Activated naive CD4-positive, alpha-beta T cell treated with anti-CD3 and anti-CD28 coated beads, Interleukin-2, amount 50 U/mL, for 24 hours (primary cell): ENCODE data around the gene FBXL14.
"Not testable (repeated sequence)": the region's sequence is repeated elsewhere in the genome, so short reads cannot be mapped to it uniquely, and the experiment has no call there.

Experiments used
- H3K27ac Mint-ChIP-seq: one replicate; pipeline ENCODE4 v1.8.0; 2021; ENCODE audit warnings: mild to moderate bottlenecking, mixed read lengths
- H3K27me3 Mint-ChIP-seq: one replicate; pipeline ENCODE4 v1.8.0; 2021; ENCODE audit warnings: mixed read lengths
- H3K36me3 Mint-ChIP-seq: one replicate; pipeline ENCODE4 v1.8.0; 2021; ENCODE audit warnings: mixed read lengths
- H3K4me1 Mint-ChIP-seq: one replicate; pipeline ENCODE4 v1.8.0; 2021; ENCODE audit warnings: mixed read lengths
- H3K4me3 Mint-ChIP-seq: one replicate; pipeline ENCODE4 v1.8.0; 2021; ENCODE audit warnings: mild to moderate bottlenecking, mixed read lengths
- H3K9me3 Mint-ChIP-seq: one replicate; pipeline ENCODE4 v1.8.0; 2021; ENCODE audit warnings: mixed read lengths

Gene FBXL14

DNA sequence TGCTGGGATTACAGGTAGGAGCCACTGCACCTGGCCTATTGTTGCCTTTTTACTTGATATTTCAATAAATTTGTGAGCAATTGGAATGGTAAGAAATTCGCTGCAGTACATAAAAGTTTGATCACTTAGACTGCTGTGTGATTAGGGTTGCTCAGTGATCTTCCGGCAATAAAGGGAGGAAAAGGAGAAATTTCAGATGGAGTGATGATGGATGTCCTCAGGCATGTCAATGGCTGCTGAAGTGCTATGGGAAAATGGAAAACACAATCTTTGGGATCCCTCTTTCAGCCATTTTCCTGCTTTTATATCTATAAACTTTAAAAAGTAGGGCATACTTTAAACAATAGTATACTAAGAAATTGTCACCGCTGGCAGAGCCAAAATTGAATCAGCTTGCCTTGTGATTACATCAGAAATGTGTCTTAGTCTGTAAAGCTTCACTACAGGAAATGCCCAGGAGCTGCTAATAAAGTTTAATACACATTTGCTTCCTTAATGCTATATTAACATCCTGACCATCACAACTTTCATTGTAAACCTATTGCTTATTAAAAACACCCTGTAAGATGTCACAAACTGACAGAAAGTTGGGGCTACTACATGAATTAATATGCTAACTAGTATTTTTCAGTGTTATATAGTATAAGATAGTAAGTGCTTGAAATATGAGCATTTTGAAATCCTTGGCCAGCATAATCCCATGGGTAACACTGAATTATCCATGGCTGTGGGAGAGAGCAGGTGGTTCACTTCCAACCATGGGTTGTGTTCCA, 13.7 kb upstream of the FBXL14 start:
- Mint-ChIP-seq H3K4me1 (peaks cover 33% of the 10 kb centered on the region), H3K4me3 (no peak overlapping the region), H3K9me3 (no peaks in the 10 kb centered on the region), H3K27ac (no peak overlapping the region), H3K27me3 (no peaks in the 10 kb centered on the region), H3K36me3 (no peaks in the 10 kb centered on the region)

DNA sequence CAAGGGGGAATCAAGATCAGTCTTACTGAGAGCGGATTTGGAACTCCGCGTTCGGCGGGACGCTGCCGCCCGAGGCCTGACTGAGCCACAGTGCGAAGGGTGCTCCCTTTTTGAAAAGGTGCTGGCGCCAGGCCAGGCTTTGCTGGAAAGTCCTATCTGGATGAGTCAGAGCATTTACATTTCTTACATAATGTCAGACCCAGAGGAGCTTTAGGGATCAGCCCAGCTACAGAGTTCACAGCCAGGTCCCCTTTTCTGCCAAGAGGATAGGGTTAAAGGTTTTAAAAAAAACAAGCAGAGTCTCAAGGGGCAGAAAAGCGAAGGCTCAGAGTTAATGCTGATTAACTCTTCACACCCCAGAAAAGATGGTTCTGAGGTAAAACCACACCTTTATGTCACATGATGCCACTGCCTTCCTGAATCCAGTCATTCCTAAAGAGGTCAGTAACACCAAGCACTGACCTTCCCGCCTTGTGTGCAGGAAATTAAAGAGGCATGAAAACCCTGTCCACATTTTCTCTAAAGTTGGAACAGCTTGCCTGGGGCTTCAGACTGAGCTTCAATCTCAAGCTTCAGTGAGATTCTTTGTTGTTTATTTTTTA, 11.7 kb upstream of the FBXL14 start:
- H3K9me3 Mint-ChIP-seq: no peaks in the 10 kb centered on the region
- H3K27ac Mint-ChIP-seq: no peak overlapping the region
- peak overlapping the region; percentile 92 for H3K4me3 Mint-ChIP-seq

DNA sequence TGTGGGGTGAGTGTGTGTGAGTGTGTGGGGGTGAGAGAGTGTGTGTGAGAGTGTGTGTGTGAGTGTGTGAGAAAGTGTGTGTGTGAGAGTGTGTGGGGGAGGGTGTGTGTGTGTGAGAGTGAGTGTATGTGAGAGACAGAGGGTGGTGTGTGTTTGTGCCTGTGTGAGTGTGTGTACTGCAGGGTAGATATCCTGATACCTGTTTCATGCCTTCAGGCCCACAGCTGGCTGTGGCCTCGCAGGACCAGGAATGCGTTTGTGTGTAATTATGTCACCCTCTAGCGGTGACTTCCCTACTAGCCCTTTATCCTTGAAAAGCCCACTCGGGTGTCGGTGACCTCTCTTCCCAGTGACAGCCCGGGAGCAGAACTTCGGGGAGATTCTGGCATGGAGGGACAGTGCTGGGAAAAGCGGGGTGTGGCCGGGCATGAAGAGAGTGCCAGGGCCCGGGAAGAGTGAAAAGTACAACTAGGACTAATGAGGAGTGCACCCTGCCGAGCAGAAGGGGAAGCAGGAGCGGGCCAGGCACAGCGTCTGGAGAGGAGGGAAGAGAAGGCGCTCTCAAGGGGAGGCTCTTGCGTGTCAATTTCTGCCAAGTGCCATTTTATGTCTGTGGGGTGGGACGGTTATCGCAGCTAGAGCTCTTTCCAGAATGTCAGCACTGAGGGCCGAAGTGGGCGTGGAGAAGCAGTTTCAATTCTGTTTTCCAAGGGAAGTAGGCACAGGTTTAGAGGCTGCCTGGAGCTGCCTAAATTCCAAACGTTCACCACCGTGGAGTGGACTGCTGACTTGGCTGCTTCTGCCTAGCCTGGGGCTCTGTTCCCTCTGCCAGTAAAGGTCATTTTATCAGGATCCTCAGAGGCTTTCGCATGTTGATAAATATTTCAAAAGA, 11.0 kb upstream of the FBXL14 start:
- Mint-ChIP-seq H3K4me1 (peaks cover 60% of the 10 kb centered on the region), H3K27ac (peak overlapping the region; percentile 91)

More for the DNA sequence above, 11.7 kb upstream of the FBXL14 start:
- Mint-ChIP-seq H3K4me1 (peaks cover 53% of the 10 kb centered on the region), H3K27me3 (no peaks in the 10 kb centered on the region), H3K36me3 (no peaks in the 10 kb centered on the region)

DNA sequence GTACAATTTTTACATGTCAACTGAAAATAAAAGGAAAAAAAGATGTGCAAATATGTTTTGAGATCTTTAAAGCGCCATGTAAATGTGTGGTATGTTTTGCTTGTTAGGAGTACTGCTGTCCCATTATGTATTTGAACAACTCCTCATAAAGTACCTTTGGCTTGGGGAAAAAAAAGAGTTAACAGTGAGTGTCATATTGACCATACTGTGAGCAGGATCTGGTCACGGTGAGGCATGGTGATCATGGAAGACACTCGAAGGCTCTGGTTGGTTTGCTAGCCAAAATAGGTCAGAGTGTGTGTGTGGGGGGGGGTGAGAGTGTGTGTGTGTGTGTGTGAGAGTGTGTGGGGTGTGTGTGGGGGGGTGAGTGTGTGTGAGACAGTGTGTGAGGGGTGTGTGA, 10.1 kb upstream of the FBXL14 start:
- no peaks in the 10 kb centered on the region for H3K27me3 Mint-ChIP-seq
- no peaks in the 10 kb centered on the region for H3K9me3 Mint-ChIP-seq
- H3K4me1 Mint-ChIP-seq: peaks cover 60% of the 10 kb centered on the region
- peak overlapping the region; percentile 74 for H3K27ac Mint-ChIP-seq
- H3K4me3 Mint-ChIP-seq: peak overlapping the region; percentile 56
- H3K36me3 Mint-ChIP-seq: no peaks in the 10 kb centered on the region

More for the DNA sequence above, 11.0 kb upstream of the FBXL14 start:
- Mint-ChIP-seq H3K9me3 (no peaks in the 10 kb centered on the region), H3K27me3 (no peaks in the 10 kb centered on the region), H3K4me3 (peak overlapping the region; percentile 92), H3K36me3 (no peaks in the 10 kb centered on the region)

DNA sequence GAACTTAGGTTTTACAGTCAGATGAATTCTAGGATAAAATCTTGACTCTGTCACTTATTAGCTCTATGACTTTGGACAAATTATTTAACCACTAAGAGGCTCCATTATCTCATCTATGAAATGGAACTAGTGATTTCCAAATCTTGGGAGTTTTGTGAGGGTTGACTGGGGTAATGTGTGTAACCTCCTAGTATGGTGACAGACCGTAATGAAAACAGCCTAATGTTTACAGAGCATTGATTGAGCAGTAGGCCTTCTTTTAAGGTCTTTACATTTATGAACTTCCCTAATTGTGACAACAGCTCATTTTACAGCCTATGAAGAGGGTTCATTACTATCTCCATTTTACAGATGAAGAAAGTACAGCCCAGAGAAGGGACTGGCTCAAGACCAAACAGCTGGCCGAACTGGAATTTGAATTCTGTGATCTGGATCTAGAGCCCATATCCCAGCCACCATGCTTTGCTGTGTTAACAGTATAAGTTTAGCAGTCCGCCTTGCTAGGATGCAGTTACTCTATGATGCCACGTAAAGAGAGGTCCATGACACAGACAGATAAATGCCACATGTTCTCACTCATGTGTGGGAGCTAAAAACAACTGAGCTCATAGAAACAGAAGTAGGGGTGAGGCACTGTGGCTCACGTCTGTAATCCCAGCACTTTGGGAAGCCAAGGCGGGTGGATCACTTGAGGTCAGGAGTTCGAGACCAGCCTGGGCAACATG, 9.1 kb upstream of the FBXL14 start:
- H3K27ac Mint-ChIP-seq: peak overlapping the region; percentile 97
- H3K4me1 Mint-ChIP-seq: peaks cover 58% of the 10 kb centered on the region
- no peaks in the 10 kb centered on the region for H3K9me3 Mint-ChIP-seq
- H3K27me3 Mint-ChIP-seq: no peaks in the 10 kb centered on the region
- H3K36me3 Mint-ChIP-seq: no peaks in the 10 kb centered on the region
- H3K4me3 Mint-ChIP-seq: peak overlapping the region; percentile 19

DNA sequence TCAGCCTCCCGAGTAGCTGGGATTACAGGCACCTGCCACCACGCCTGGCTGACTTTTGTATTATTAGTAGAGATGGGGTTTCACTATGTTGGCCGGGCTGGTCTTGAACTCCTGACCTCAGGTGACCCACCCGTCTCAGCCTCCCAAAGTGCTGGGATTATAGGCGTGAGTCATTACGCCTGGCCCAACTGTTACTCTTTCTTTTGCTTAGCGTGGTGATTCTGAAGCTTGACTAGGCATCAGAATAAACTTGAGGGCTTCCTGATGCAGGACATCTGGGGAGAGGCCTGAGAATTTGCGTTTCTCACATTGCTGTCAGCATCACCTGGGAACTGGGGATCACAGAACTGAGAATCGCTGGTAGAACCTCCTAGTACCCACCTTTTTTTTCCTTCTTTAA, 8.3 kb upstream of the FBXL14 start:
- H3K4me3 Mint-ChIP-seq: peak overlapping the region; percentile 90
- H3K36me3 Mint-ChIP-seq, H3K9me3 Mint-ChIP-seq, H3K27me3 Mint-ChIP-seq: not testable (repeated sequence)
- H3K27ac Mint-ChIP-seq: peak overlapping the region; percentile 97
- peaks cover 57% of the 10 kb centered on the region for H3K4me1 Mint-ChIP-seq

DNA sequence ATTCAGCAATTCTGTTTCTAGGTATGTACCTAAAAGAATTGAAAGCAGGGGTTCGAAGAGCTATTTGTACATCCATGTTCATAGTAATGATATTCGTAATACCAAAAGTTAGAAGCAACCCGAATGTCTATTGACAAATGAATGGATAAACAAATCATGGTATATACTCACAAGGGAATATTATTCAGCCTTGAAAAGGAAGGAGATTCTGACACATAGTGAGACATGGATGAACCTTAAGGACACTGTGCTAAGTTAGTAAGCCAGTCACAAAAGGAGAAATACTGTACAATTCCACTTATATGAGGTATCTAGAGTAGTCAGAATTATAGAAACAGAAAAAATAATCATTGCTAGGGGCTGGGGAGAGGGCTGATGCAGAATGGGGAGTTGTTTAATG, 4.4 kb upstream of the FBXL14 start:
- Mint-ChIP-seq H3K27me3 (no peaks in the 10 kb centered on the region), H3K9me3 (no peaks in the 10 kb centered on the region), H3K4me3 (no peak overlapping the region), H3K36me3 (no peaks in the 10 kb centered on the region), H3K27ac (peak overlapping the region; percentile 21), H3K4me1 (peaks cover 47% of the 10 kb centered on the region)

DNA sequence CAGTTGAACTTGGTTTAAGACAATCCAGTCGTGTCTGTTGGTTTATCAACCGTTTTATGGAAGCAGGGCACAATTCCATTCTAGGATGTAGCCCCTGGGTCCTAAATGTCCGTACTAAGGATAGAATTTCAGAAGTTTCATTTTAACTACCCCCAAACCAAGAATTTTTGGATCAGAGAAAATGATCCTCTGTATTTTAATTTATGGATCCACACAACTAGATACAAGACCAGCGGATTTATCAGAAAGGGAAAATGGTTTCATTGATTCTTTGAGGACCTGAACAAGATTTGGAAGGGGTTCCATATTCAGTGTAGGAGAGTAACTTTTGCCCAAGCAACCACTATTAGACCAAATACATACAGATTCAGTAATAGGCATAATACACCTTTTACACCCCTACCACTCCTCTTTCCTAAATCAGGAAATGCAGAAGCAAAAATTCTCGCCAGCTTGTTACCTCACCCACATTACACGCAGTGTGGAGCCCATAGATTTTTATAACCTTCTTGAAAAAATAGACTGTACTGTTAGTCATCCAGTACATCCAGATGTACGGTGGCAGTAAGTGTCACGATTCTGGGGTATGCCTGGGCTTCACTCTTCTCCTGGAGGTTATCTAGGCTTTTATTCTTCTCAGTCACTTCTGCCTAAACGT, 1.4 kb upstream of the FBXL14 start:
- Mint-ChIP-seq H3K27me3 (no peaks in the 10 kb centered on the region), H3K36me3 (peaks cover 6% of the 10 kb centered on the region), H3K9me3 (no peaks in the 10 kb centered on the region), H3K4me1 (peaks cover 44% of the 10 kb centered on the region), H3K27ac (peak overlapping the region; percentile 95), H3K4me3 (peak overlapping the region; percentile 95)

DNA sequence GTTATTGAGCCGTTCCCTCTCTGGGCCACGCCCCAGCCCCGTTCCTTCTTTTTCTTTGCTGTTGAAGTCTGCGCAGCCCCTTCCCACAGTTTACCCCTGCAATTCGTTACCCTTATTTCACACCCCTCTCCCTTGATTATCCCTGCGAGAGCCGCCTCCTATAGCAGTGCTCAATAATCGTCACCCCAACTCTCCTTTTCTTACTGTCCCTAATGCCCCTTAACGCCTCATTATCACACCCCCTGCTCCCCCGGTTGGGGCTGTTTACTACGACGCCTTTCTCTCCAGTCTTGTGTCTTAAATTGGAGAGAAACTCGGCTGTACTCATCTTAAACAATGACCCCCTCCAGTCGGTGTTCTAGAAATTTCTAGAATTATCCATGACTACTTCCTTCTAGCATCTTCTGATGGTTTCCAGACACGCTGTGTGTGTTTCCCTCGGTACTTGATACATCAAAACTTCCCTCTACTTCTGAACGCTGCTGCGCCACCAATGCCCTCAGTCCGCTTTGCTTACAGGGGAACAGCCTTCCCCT, 713 bp upstream of the FBXL14 start:
- no peaks in the 10 kb centered on the region for H3K9me3 Mint-ChIP-seq
- peak overlapping the region; percentile 95 for H3K4me3 Mint-ChIP-seq
- no peaks in the 10 kb centered on the region for H3K27me3 Mint-ChIP-seq
- H3K36me3 Mint-ChIP-seq: peaks cover 7% of the 10 kb centered on the region
- H3K4me1 Mint-ChIP-seq: peaks cover 47% of the 10 kb centered on the region
- H3K27ac Mint-ChIP-seq: peak overlapping the region; percentile 95

DNA sequence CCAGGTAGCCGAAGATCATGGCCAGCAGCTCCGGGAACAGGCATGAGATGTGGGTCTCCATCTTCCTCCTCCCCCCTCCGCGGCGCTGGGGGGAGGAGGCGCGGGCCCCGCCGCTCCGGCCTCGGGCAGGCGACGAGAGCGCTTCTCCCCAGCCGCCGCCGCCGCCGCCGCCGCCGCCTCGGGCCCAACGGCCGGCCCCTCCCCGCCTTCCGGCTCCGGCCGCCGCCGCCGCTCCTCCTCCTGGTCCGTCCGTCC, 448 bp downstream of the FBXL14 start:
- Mint-ChIP-seq H3K27me3 (no peaks in the 10 kb centered on the region), H3K27ac (no peak overlapping the region), H3K4me1 (peaks cover 58% of the 10 kb centered on the region)

DNA sequence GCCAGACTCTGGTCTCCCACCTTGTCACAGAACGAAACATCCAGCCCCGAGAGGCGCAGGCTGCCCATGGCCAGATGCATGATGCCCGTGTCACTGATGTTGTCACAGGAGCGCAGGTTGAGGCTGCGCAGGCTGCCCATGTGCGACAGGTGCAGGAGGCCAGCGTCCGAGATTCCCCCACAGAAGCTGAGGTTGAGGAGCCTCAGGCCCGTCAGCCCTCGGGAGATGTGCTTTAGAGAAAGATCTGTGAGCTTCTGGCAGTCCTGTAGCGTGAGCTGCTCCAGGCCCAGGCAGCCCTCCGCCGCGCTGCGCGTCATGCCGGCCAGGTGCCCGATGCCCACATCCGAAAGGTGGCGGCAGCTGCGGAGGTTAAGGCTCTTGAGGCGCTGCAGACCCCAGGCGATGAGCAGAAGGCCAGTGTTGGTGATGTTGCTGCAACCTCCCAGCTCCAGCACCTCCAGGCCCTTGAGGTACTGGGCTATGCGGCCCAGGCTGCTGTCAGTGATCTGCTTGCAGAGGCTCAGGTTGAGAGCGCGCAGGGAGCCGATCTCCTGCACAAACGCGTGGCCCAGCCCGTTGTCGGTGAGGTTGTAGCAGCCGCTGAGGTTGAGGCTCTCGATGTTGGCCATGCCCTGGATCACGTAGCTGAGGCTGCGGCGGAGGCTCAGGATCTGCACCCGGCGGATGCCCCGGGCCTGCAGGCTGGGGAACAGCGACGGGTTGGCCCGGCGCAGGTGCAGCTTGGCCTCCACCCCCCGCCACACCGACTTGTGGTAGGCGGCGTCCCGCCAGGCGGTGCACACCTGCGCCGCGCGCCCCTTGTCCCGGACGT, 991 bp downstream of the FBXL14 start:
- H3K9me3 Mint-ChIP-seq: no peaks in the 10 kb centered on the region
- peak overlapping the region; percentile 88 for H3K4me3 Mint-ChIP-seq
- H3K4me1 Mint-ChIP-seq: peaks cover 64% of the 10 kb centered on the region
- peaks cover 7% of the 10 kb centered on the region for H3K36me3 Mint-ChIP-seq
- H3K27ac Mint-ChIP-seq: peak overlapping the region; percentile 91
- no peaks in the 10 kb centered on the region for H3K27me3 Mint-ChIP-seq

More for the DNA sequence above, 448 bp downstream of the FBXL14 start:
- Mint-ChIP-seq H3K9me3 (no peaks in the 10 kb centered on the region), H3K4me3 (peak overlapping the region; percentile 88), H3K36me3 (peaks cover 7% of the 10 kb centered on the region)

DNA sequence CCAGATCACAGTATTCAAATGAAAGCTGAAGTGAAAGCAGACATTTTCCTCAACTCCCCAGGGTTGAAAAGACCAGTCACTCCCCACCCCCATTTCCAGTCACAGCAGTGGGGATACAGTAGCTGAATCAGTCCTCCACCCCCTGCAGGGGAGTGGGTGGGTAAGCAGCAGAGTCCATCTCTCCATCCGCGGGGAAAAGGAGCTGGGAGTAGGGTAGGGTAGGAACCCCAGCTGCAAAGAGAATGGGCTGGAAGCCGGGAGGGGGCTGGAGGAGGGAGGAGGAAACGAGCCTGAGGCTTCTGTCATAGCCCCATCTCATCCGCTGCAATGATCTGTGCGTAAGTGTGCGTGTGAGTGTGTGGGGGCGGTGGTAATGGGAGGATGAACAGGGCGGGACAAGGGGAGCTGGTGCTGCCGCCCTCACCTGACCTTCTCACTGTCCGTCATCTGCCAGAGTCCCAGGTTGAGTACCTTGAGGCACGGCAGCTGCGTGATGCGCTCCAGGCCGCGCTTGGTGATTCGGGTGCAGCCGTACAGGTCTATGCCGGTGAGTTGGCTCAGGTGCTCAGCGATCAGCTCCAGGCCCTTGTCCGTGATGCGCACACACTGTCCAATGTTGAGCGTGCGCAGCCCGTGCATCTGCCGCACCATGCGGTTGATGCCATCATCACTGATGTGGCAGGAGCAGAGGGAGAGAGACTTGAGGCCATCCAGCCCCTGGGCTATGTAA, 1.8 kb downstream of the FBXL14 start:
- no peaks in the 10 kb centered on the region for H3K27me3 Mint-ChIP-seq
- H3K9me3 Mint-ChIP-seq: no peaks in the 10 kb centered on the region
- peak overlapping the region; percentile 88 for H3K4me3 Mint-ChIP-seq
- H3K27ac Mint-ChIP-seq: peak overlapping the region; percentile 91
- H3K36me3 Mint-ChIP-seq: peaks cover 7% of the 10 kb centered on the region
- H3K4me1 Mint-ChIP-seq: peaks cover 72% of the 10 kb centered on the region

DNA sequence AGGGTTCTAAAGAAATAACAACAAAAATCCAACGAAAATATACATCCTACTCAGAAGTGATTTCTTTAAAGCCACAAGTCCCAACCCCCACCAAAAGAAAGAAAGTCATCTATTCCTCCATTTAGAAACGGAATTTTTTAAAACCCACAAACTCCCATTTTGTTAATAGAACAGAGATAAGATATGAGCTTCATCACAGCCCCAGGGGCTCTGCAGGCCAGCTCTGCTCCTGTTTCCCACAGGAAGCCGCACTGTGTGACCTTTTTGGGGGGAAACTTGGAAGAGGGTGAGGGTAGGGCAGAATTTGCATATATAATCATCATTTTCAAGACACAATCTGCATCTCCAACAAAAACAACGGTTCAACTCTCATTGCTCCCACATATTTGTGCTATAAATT, 2.8 kb downstream of the FBXL14 start:
- H3K4me3 Mint-ChIP-seq: peak overlapping the region; percentile 88
- no peaks in the 10 kb centered on the region for H3K9me3 Mint-ChIP-seq
- no peaks in the 10 kb centered on the region for H3K27me3 Mint-ChIP-seq
- H3K36me3 Mint-ChIP-seq: peaks cover 7% of the 10 kb centered on the region
- H3K4me1 Mint-ChIP-seq: peaks cover 76% of the 10 kb centered on the region
- peak overlapping the region; percentile 91 for H3K27ac Mint-ChIP-seq

DNA sequence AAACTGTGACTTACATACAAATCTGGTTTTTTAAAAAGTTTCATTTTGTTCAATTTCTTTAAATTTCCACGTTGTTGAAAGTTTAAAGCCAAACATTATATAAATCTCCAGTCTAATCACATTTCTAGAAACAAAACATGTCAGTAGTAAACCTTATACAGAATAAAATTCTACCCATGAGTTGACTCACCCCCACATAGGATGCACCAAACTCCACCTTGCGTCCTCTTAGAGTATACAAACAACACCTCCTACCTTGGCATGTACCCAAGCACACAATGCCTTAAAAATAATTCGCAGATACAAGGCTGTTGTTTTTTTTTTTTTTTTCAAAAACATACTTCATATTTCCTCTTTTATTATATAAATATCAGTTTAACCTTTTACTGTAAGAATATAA, 3.3 kb downstream of the FBXL14 start:
- Mint-ChIP-seq H3K9me3 (no peaks in the 10 kb centered on the region), H3K4me1 (peaks cover 76% of the 10 kb centered on the region), H3K27ac (peak overlapping the region; percentile 91), H3K4me3 (peak overlapping the region; percentile 88), H3K36me3 (peaks cover 7% of the 10 kb centered on the region), H3K27me3 (no peaks in the 10 kb centered on the region)
